Breast epithelium (tissue), 3 donors: ENCODE results near the gene LIF.

Experiments used
- POLR2A ChIP-seq: fragments of 450-650 bp; IDR thresholded peaks from one replicate; pipeline ENCODE4 v1.6.1; 2016; ENCODE audit warnings: antibody characterized with exemption, mild to moderate bottlenecking, moderate library complexity
- POLR2AphosphoS5 ChIP-seq, 3 donors: sonication (generic); formaldehyde crosslinking; IDR thresholded peaks; one replicate each; pipeline ENCODE4 v1.6.1; 2017; ENCODE audit warnings: antibody characterized with exemption in 3 of 3
- TF ChIP-seq, protein P1 (sequence below), 3 donors: fragments of 450-650 bp; IDR thresholded peaks; one replicate each; pipeline ENCODE4 v1.5.1; 2016 to 2017; ENCODE audit warnings: antibody characterized with exemption in 3 of 3, mild to moderate bottlenecking in 3 of 3, moderate library complexity in 3 of 3

DNA sequence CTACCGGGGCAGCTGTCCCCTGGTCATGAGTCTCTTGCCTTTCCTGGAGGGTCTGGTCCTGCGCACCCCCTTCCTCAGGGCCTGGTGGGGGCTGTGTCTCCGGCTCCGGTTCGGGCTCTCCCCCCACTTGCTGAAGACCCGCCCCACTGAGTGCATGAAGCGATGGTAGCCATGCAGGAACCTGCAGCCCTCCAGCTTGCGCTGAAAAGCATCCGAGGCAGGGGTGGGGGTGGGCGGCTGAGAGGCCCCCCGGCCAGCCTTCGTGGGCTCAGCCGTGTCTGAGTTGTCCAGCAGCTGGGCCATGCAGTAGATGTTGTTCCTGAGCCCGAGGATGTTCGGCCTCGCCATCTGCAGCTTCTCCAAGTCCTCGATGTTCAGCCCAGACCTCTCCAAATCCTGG, 17.3 kb upstream of the LIF start:
- TF ChIP-seq, protein P1, sequence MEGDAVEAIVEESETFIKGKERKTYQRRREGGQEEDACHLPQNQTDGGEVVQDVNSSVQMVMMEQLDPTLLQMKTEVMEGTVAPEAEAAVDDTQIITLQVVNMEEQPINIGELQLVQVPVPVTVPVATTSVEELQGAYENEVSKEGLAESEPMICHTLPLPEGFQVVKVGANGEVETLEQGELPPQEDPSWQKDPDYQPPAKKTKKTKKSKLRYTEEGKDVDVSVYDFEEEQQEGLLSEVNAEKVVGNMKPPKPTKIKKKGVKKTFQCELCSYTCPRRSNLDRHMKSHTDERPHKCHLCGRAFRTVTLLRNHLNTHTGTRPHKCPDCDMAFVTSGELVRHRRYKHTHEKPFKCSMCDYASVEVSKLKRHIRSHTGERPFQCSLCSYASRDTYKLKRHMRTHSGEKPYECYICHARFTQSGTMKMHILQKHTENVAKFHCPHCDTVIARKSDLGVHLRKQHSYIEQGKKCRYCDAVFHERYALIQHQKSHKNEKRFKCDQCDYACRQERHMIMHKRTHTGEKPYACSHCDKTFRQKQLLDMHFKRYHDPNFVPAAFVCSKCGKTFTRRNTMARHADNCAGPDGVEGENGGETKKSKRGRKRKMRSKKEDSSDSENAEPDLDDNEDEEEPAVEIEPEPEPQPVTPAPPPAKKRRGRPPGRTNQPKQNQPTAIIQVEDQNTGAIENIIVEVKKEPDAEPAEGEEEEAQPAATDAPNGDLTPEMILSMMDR (IDR thresholded peaks at IDR 0.05), result no peak
- no peak for TF ChIP-seq POLR2A
- no peak for TF ChIP-seq POLR2AphosphoS5 (IDR thresholded peaks at IDR 0.05)
